ENCODE measurements around the gene MT1A.
"Not testable (repeated sequence)": the region's sequence is repeated elsewhere in the genome, so short reads cannot be mapped to it uniquely, and the experiment has no call there.

MT1A gene

GRCh38 chr16:56665286-56666261 lies 27.1 kb downstream of the MT1A start:
- DNase-seq (ENCODE audit: low spot score in 2 of 2); H3K27me3 ChIP-seq (ENCODE audit: low read depth); H3K9me3 ChIP-seq; H3K4me3 ChIP-seq; H3K36me3 ChIP-seq (replicated peaks); H3K4me1 ChIP-seq; in situ Hi-C loops (cut with MboI; ENCODE audit: low sequenced_read_pairs): not testable (repeated sequence)

- Histone ChIP-seq H3K36me3 (replicated peaks) (no peaks in the 10 kb centered on the region), H3K4me1 (no peaks in the 10 kb centered on the region), H3K27me3 (ENCODE audit: low read depth) (no peaks in the 10 kb centered on the region), H3K4me3 (no peak within 1 kb of the TSS), H3K9me3 (no peaks in the 10 kb centered on the region)
- in situ Hi-C loops (cut with MboI; ENCODE audit: low sequenced_read_pairs) = no loop called here
- no peak for DNase-seq (ENCODE audit: low spot score in 2 of 2)
Observed at GRCh38 chr16:56667581-56668571, 29.4 kb downstream of the MT1A start, which contains the start of gene MT1G. Gene MT1G, minus strand, starts transcription at chr16:56668065. Its CDS starts 72 bp downstream, at chr16:56667993.

- no peak within 1 kb of the TSS for H3K4me3 ChIP-seq
- no peaks in the 10 kb centered on the region for H3K27me3 ChIP-seq (ENCODE audit: low read depth)
- H3K36me3 ChIP-seq (replicated peaks) = no peaks in the 10 kb centered on the region
- in situ Hi-C loops (cut with MboI; ENCODE audit: low sequenced_read_pairs) = no loop called here
- DNase-seq (ENCODE audit: low spot score in 2 of 2) = no peak
- no peaks in the 10 kb centered on the region for H3K4me1 ChIP-seq
- no peaks in the 10 kb centered on the region for H3K9me3 ChIP-seq
Observed at GRCh38 chr16:56669005-56669839, 30.8 kb downstream of the MT1A start, which contains the start of gene MT1H. Gene MT1H, plus strand, starts transcription at chr16:56669814. Its CDS starts 71 bp downstream, at chr16:56669885.

- DNase-seq (ENCODE audit: low spot score in 2 of 2) = no peak
- Histone ChIP-seq H3K9me3 (no peaks in the 10 kb centered on the region), H3K4me3 (no peak overlapping the region), H3K4me1 (no peaks in the 10 kb centered on the region; the same call in 1 of the 2 replicates), H3K36me3 (replicated peaks) (no peaks in the 10 kb centered on the region), H3K27me3 (ENCODE audit: low read depth) (no peaks in the 10 kb centered on the region)
- in situ Hi-C loops (cut with MboI; ENCODE audit: low sequenced_read_pairs) = no loop called here
Observed at GRCh38 chr16:56669840-56670619, 31.6 kb downstream of the MT1A start.

- no peaks in the 10 kb centered on the region for H3K27me3 ChIP-seq (ENCODE audit: low read depth)
- no peak overlapping the region for H3K4me3 ChIP-seq
- in situ Hi-C loops (cut with MboI; ENCODE audit: low sequenced_read_pairs) = no loop called here
- H3K9me3 ChIP-seq = no peaks in the 10 kb centered on the region
- no peak for DNase-seq (ENCODE audit: low spot score in 2 of 2)
- H3K4me1 ChIP-seq = no peaks in the 10 kb centered on the region; the same call in 1 of the 2 replicates
- H3K36me3 ChIP-seq (replicated peaks) = no peaks in the 10 kb centered on the region
Observed at GRCh38 chr16:56670620-56670934, 32.1 kb downstream of the MT1A start.

GRCh38 chr16:56671691-56672090 lies 33.2 kb downstream of the MT1A start:
- H3K9me3 ChIP-seq; H3K27me3 ChIP-seq (ENCODE audit: low read depth); DNase-seq (ENCODE audit: low spot score in 2 of 2); H3K36me3 ChIP-seq (replicated peaks); H3K4me1 ChIP-seq; in situ Hi-C loops (cut with MboI; ENCODE audit: low sequenced_read_pairs); H3K4me3 ChIP-seq: not testable (repeated sequence)

- in situ Hi-C loops (cut with MboI; ENCODE audit: low sequenced_read_pairs); DNase-seq (ENCODE audit: low spot score in 2 of 2); H3K4me1 ChIP-seq; H3K9me3 ChIP-seq; H3K36me3 ChIP-seq (replicated peaks); H3K4me3 ChIP-seq; H3K27me3 ChIP-seq (ENCODE audit: low read depth): not testable (repeated sequence)
Observed at GRCh38 chr16:56672171-56672570, 33.7 kb downstream of the MT1A start.

GRCh38 chr16:56672761-56673536 lies 34.5 kb downstream of the MT1A start:
- no peak for DNase-seq (ENCODE audit: low spot score in 2 of 2)
- no peak overlapping the region for H3K4me3 ChIP-seq
- in situ Hi-C loops (cut with MboI; ENCODE audit: low sequenced_read_pairs) = no loop called here
- H3K36me3 ChIP-seq (replicated peaks) = no peaks in the 10 kb centered on the region
- no peaks in the 10 kb centered on the region for H3K27me3 ChIP-seq (ENCODE audit: low read depth)
- H3K4me1 ChIP-seq = no peaks in the 10 kb centered on the region; the same call in 1 of the 2 replicates
- H3K9me3 ChIP-seq = no peaks in the 10 kb centered on the region

- H3K27me3 ChIP-seq (ENCODE audit: low read depth) = no peaks in the 10 kb centered on the region
Observed at GRCh38 chr16:56673921-56674320, 35.5 kb downstream of the MT1A start.

GRCh38 chr16:56674570-56674969 lies 36.1 kb downstream of the MT1A start:
- H3K4me1 ChIP-seq; H3K4me3 ChIP-seq; H3K27me3 ChIP-seq (ENCODE audit: low read depth); H3K9me3 ChIP-seq; H3K36me3 ChIP-seq (replicated peaks); in situ Hi-C loops (cut with MboI; ENCODE audit: low sequenced_read_pairs): not testable (repeated sequence)
- DNase-seq (ENCODE audit: low spot score in 2 of 2) = peak in 1 of 2 experiments; percentile 45

More at GRCh38 chr16:56673921-56674320, 35.5 kb downstream of the MT1A start:
- H3K4me1 ChIP-seq = no peaks in the 10 kb centered on the region; the same call in 1 of the 2 replicates
- no peak overlapping the region for H3K4me3 ChIP-seq
- in situ Hi-C loops (cut with MboI; ENCODE audit: low sequenced_read_pairs) = no loop called here
- no peaks in the 10 kb centered on the region for H3K9me3 ChIP-seq
- DNase-seq (ENCODE audit: low spot score in 2 of 2) = peak; percentile 18 to 53
- no peaks in the 10 kb centered on the region for H3K36me3 ChIP-seq (replicated peaks)

GRCh38 chr16:56675685-56676210 lies 37.3 kb downstream of the MT1A start:
- in situ Hi-C loops (cut with MboI; ENCODE audit: low sequenced_read_pairs) = no loop called here

GRCh38 chr16:56677474-56677873 lies 39.0 kb downstream of the MT1A start:
- DNase-seq (ENCODE audit: low spot score in 2 of 2) = no peak
- Histone ChIP-seq H3K27me3 (ENCODE audit: low read depth) (no peaks in the 10 kb centered on the region), H3K9me3 (no peaks in the 10 kb centered on the region), H3K4me1 (peaks cover 4% of the 10 kb centered on the region), H3K4me3 (no peak overlapping the region), H3K36me3 (replicated peaks) (no peaks in the 10 kb centered on the region)
- in situ Hi-C loops (cut with MboI; ENCODE audit: low sequenced_read_pairs) = no loop called here

More at GRCh38 chr16:56675685-56676210, 37.3 kb downstream of the MT1A start:
- Histone ChIP-seq H3K4me1 (no peaks in the 10 kb centered on the region; the same call in 1 of the 2 replicates), H3K36me3 (replicated peaks) (no peaks in the 10 kb centered on the region), H3K27me3 (ENCODE audit: low read depth) (no peaks in the 10 kb centered on the region), H3K9me3 (no peaks in the 10 kb centered on the region), H3K4me3 (no peak overlapping the region)
- DNase-seq (ENCODE audit: low spot score in 2 of 2) = no peak

Measured in HAP-1 (cell line).